K562 (cell line): ENCODE data around the gene RHOF. TPM values are rescaled to one million over a fixed set of nuclear protein-coding genes. Genes with fewer than 3 reads are reported as not detected.

ENCODE experiments used
- CEBPB ChIP-seq: fragments of 450-650 bp; IDR thresholded peaks from 2 replicates; pipeline ENCODE4 v1.6.1; 2016; ENCODE audit warnings: missing genetic modification characterization, missing compliant biosample characterization
- DPF2 ChIP-seq: fragments of 450-650 bp; IDR thresholded peaks from 2 replicates; pipeline ENCODE4 v1.6.1; 2016
- FOXA3 ChIP-seq, 2 experiments: fragments of 450-650 bp in 1 of 2; sonication (generic) in 1 of 2; formaldehyde crosslinking; IDR thresholded peaks in 1 of 2; conservative IDR thresholded peaks in 1 of 2; 2 replicates each; pipeline versions ENCODE4 v1.4.0 to v1.8.0; 2020 to 2022; ENCODE audit warnings: mild to moderate bottlenecking in 2 of 2, missing genetic modification reagents in 1 of 2
- KHSRP ChIP-seq: fragments of 450-650 bp; IDR thresholded peaks from 2 replicates; pipeline ENCODE4 v1.6.1; 2017
- KLF6 ChIP-seq: fragments of 250-450 bp; sonication (Bioruptor Pico); IDR thresholded peaks from 2 replicates; pipeline ENCODE4 v1.4.0; 2020; ENCODE audit warnings: mild to moderate bottlenecking, moderate library complexity, borderline replicate concordance
- MYNN ChIP-seq, 2 experiments: sonication (generic); formaldehyde crosslinking in 1 of 2; IDR thresholded peaks; 2 replicates each; pipeline versions ENCODE4 v1.5.0 to v1.6.1; 2016 to 2020; ENCODE audit warnings: antibody characterized with exemption in 1 of 2, missing genetic modification reagents in 1 of 2
- SMARCB1 ChIP-seq: IDR thresholded peaks from 2 replicates; pipeline ENCODE4 v1.6.1; 2011; ENCODE audit warnings: improper control_type of control experiment, low read depth; ENCODE audit not compliant: insufficient read length
- SRF ChIP-seq, 2 experiments: fragments of 250-450, 450-650 bp in 1 of 2; sonication (Bioruptor Pico) in 1 of 2; sonication (generic) in 1 of 2; formaldehyde crosslinking; IDR thresholded peaks; 2 replicates each; pipeline versions ENCODE4 v1.5.0 to v1.5.1; 2020 to 2022; ENCODE audit warnings: mild to moderate bottlenecking in 1 of 2, missing genetic modification reagents in 1 of 2
- ZBTB17 ChIP-seq: fragments of 450-650 bp; formaldehyde crosslinking; IDR thresholded peaks from 2 replicates; pipeline ENCODE4 v1.4.0; 2020; ENCODE audit warnings: mild to moderate bottlenecking
- ZC3H4 ChIP-seq: sonication (generic); formaldehyde crosslinking; IDR thresholded peaks from 2 replicates; pipeline ENCODE4 v1.9.0; 2021; ENCODE audit warnings: missing genetic modification reagents, borderline replicate concordance
- polyA plus RNA-seq, 8 experiments: library from polyadenylated mRNA; depleted of rRNA in 4 of 8; stranded (reverse) in 5 of 8; unstranded in 3 of 8; fragments of >200 nt; fragmentation: Nextera tagmentation in 2 of 8; fragmentation: Illumina TruSeq in 1 of 8; extraction: Ambion mirVana in 2 of 8; extraction: Trizol in 1 of 8; gene quantifications; 2 replicates each; pipeline versions ENCODE4 v1.2.1 to v1.2.3, GENCODE V29; 2011 to 2014; ENCODE audit warnings: inconsistent platforms in 1 of 8, missing spikeins in 1 of 8
- total RNA-seq, 7 experiments: library from RNA; depleted of rRNA in 6 of 7; stranded (reverse); fragments of >200 nt in 6 of 7; fragmentation: Illumina TruSeq in 2 of 7; extraction: Trizol in 2 of 7; gene quantifications; 2 replicates each; pipeline versions ENCODE4 v1.2.1 to v1.2.3, GENCODE V29; 2011 to 2021; ENCODE audit warnings: low replicate concordance in 1 of 7
- TF ChIP-seq, protein P1 (sequence below): fragments of 450-650 bp; IDR thresholded peaks from one replicate; pipeline ENCODE4 v1.6.1; 2018; ENCODE audit warnings: mild to moderate bottlenecking, moderate library complexity; ENCODE audit not compliant: partially characterized antibody
- TF ChIP-seq, protein P2 (sequence below): fragments of 450-650 bp; IDR thresholded peaks from 2 replicates; pipeline ENCODE4 v1.6.1; 2016; ENCODE audit warnings: mild to moderate bottlenecking, moderate library complexity
- TF ChIP-seq, protein P3 (sequence below): fragments of 450-650 bp; IDR thresholded peaks from 2 replicates; pipeline ENCODE4 v1.7.0; 2016; ENCODE audit warnings: borderline replicate concordance

The RHOF gene
- total and polyA plus RNA-seq, 9 of the 15 experiments (the other 6 are each of a cell fraction or from before 2014, with no cell fraction given), result 0.13 to 10.1 (median 4.0) TPM

DNA sequence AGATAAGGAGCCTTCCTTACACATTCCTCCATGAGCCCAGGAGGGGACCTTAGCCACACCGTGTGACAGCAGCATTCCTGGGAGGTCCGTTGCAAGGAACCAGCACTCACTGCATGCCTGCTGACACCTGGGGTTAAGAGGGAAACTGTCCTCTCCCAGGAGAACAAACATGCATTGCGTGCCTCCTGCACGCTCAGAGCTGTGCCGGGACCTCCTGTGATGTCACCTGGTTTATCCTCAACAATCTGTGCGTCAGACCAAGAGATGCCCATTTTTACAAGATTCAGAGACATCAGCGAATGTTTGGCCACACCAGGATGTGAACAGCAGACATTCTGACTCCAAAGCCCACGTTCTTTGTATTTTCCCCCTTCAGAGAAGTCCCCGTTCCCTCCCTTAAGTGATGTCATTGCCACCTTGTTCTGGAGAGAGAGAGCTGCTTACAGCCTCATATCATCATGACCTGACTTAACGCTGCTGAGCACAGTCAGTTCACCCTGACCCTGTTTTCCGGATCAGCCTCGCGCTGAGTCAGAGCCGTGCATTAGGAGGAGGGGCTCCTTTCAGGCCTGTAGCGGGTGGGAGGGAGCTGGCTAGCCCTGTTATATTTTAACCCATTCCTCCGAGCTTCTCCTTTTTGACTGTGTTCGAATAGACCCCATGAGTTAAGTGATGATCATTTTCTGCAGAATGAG is 44.8 kb downstream of the RHOF start (continued):
- TF ChIP-seq, protein P1, sequence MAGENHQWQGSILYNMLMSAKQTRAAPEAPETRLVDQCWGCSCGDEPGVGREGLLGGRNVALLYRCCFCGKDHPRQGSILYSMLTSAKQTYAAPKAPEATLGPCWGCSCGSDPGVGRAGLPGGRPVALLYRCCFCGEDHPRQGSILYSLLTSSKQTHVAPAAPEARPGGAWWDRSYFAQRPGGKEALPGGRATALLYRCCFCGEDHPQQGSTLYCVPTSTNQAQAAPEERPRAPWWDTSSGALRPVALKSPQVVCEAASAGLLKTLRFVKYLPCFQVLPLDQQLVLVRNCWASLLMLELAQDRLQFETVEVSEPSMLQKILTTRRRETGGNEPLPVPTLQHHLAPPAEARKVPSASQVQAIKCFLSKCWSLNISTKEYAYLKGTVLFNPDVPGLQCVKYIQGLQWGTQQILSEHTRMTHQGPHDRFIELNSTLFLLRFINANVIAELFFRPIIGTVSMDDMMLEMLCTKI, result no peak
- TF ChIP-seq MYNN (IDR thresholded peaks at IDR 0.05) (0 out of 2 replicates have a peak, but pooled peaks have one; percentile 9), MYNN (CRISPR knock-in tag; IDR thresholded peaks at IDR 0.05) (no peak), KHSRP (peak; percentile 69; the same call in 1 of the 2 replicates), CEBPB (no peak), ZC3H4 (no peak), SMARCB1 (no peak), FOXA3 (CRISPR knock-in tag; conservative IDR thresholded peaks at IDR 0.05 in 1 of 2, IDR thresholded peaks at IDR 0.05 in 1 of 2) (peak in 1 of 2 experiments; percentile 75; a peak in 1 of 4 replicates), SRF (CRISPR knock-in tag; IDR thresholded peaks at IDR 0.05) (no peak; a peak in 1 of 4 replicates), DPF2 (peak; percentile 88), ZBTB17 (no peak), KLF6 (0 out of 2 replicates have a peak, but pooled peaks have one; percentile 38)
- TF ChIP-seq, protein P2, sequence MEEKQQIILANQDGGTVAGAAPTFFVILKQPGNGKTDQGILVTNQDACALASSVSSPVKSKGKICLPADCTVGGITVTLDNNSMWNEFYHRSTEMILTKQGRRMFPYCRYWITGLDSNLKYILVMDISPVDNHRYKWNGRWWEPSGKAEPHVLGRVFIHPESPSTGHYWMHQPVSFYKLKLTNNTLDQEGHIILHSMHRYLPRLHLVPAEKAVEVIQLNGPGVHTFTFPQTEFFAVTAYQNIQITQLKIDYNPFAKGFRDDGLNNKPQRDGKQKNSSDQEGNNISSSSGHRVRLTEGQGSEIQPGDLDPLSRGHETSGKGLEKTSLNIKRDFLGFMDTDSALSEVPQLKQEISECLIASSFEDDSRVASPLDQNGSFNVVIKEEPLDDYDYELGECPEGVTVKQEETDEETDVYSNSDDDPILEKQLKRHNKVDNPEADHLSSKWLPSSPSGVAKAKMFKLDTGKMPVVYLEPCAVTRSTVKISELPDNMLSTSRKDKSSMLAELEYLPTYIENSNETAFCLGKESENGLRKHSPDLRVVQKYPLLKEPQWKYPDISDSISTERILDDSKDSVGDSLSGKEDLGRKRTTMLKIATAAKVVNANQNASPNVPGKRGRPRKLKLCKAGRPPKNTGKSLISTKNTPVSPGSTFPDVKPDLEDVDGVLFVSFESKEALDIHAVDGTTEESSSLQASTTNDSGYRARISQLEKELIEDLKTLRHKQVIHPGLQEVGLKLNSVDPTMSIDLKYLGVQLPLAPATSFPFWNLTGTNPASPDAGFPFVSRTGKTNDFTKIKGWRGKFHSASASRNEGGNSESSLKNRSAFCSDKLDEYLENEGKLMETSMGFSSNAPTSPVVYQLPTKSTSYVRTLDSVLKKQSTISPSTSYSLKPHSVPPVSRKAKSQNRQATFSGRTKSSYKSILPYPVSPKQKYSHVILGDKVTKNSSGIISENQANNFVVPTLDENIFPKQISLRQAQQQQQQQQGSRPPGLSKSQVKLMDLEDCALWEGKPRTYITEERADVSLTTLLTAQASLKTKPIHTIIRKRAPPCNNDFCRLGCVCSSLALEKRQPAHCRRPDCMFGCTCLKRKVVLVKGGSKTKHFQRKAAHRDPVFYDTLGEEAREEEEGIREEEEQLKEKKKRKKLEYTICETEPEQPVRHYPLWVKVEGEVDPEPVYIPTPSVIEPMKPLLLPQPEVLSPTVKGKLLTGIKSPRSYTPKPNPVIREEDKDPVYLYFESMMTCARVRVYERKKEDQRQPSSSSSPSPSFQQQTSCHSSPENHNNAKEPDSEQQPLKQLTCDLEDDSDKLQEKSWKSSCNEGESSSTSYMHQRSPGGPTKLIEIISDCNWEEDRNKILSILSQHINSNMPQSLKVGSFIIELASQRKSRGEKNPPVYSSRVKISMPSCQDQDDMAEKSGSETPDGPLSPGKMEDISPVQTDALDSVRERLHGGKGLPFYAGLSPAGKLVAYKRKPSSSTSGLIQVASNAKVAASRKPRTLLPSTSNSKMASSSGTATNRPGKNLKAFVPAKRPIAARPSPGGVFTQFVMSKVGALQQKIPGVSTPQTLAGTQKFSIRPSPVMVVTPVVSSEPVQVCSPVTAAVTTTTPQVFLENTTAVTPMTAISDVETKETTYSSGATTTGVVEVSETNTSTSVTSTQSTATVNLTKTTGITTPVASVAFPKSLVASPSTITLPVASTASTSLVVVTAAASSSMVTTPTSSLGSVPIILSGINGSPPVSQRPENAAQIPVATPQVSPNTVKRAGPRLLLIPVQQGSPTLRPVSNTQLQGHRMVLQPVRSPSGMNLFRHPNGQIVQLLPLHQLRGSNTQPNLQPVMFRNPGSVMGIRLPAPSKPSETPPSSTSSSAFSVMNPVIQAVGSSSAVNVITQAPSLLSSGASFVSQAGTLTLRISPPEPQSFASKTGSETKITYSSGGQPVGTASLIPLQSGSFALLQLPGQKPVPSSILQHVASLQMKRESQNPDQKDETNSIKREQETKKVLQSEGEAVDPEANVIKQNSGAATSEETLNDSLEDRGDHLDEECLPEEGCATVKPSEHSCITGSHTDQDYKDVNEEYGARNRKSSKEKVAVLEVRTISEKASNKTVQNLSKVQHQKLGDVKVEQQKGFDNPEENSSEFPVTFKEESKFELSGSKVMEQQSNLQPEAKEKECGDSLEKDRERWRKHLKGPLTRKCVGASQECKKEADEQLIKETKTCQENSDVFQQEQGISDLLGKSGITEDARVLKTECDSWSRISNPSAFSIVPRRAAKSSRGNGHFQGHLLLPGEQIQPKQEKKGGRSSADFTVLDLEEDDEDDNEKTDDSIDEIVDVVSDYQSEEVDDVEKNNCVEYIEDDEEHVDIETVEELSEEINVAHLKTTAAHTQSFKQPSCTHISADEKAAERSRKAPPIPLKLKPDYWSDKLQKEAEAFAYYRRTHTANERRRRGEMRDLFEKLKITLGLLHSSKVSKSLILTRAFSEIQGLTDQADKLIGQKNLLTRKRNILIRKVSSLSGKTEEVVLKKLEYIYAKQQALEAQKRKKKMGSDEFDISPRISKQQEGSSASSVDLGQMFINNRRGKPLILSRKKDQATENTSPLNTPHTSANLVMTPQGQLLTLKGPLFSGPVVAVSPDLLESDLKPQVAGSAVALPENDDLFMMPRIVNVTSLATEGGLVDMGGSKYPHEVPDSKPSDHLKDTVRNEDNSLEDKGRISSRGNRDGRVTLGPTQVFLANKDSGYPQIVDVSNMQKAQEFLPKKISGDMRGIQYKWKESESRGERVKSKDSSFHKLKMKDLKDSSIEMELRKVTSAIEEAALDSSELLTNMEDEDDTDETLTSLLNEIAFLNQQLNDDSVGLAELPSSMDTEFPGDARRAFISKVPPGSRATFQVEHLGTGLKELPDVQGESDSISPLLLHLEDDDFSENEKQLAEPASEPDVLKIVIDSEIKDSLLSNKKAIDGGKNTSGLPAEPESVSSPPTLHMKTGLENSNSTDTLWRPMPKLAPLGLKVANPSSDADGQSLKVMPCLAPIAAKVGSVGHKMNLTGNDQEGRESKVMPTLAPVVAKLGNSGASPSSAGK, result peak; percentile 91
- TF ChIP-seq, protein P3, sequence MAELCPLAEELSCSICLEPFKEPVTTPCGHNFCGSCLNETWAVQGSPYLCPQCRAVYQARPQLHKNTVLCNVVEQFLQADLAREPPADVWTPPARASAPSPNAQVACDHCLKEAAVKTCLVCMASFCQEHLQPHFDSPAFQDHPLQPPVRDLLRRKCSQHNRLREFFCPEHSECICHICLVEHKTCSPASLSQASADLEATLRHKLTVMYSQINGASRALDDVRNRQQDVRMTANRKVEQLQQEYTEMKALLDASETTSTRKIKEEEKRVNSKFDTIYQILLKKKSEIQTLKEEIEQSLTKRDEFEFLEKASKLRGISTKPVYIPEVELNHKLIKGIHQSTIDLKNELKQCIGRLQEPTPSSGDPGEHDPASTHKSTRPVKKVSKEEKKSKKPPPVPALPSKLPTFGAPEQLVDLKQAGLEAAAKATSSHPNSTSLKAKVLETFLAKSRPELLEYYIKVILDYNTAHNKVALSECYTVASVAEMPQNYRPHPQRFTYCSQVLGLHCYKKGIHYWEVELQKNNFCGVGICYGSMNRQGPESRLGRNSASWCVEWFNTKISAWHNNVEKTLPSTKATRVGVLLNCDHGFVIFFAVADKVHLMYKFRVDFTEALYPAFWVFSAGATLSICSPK, result no peak
